Measurements from ENCODE around the gene GSK3A.

- no peak for TF ChIP-seq ERG (CRISPR knock-in tag; IDR thresholded peaks at IDR 0.05)
- TF ChIP-seq JUN (CRISPR knock-in tag; IDR thresholded peaks at IDR 0.05), result no peak
- no peak for TF ChIP-seq CTCF (IDR thresholded peaks at IDR 0.05)
- TF ChIP-seq MAX (CRISPR knock-in tag; IDR thresholded peaks at IDR 0.05), result no peak
- no peak for TF ChIP-seq CDX4 (CRISPR knock-in tag; IDR thresholded peaks at IDR 0.05; ENCODE audit: borderline replicate concordance)
Measured at GRCh38 chr19:42207767-42208271, 34.6 kb downstream of the GSK3A start.

Data from WTC11 (cell line).